Esophagus muscularis mucosa (tissue), 4 donors: ENCODE data around the gene CELSR1. TPM values are rescaled to one million over a fixed set of nuclear protein-coding genes. Genes with fewer than 3 reads are reported as not detected.

ENCODE experiments used
- DNase-seq: peaks from one replicate; pipeline ENCODE4 v3.0.0-alpha.2; 2017; ENCODE audit errors: extremely low spot score
- H3K27ac ChIP-seq, 4 donors: fragments of 200-600 bp; sonication (generic); replicated peaks in 1 of 4; 1 replicate in 3 of 4; 2 replicates in 1 of 4; pipeline ENCODE4 v1.5.1; 2016 to 2019; ENCODE audit warnings: mild to moderate bottlenecking in 1 of 4
- H3K27me3 ChIP-seq, 4 donors: fragments of 200-600 bp; sonication (generic); one replicate each; pipeline versions ENCODE4 v1.5.1 to v1.6.0; 2016 to 2019
- H3K36me3 ChIP-seq, 4 donors: fragments of 200-600 bp; sonication (generic); one replicate each; pipeline ENCODE4 v1.5.1; 2016 to 2019
- H3K4me1 ChIP-seq, 4 donors: fragments of 200-600 bp; sonication (generic); one replicate each; pipeline ENCODE4 v1.5.1; 2016 to 2019
- H3K4me3 ChIP-seq, 4 donors: fragments of 200-600 bp; sonication (generic); 1 replicate in 2 of 4; 2 replicates in 2 of 4; pipeline ENCODE4 v1.5.1; 2016 to 2019; ENCODE audit warnings: mild to moderate bottlenecking in 4 of 4, moderate library complexity in 1 of 4
- H3K9me3 ChIP-seq, 4 donors: fragments of 200-600 bp; sonication (generic); 1 replicate in 3 of 4; 2 replicates in 1 of 4; pipeline ENCODE4 v1.5.1; 2016 to 2019
- EP300 ChIP-seq: sonication (generic); formaldehyde crosslinking; IDR thresholded peaks from one replicate; pipeline ENCODE4 v1.6.1; 2017; ENCODE audit warnings: antibody characterized with exemption
- POLR2A ChIP-seq: fragments of 450-650 bp; IDR thresholded peaks from one replicate; pipeline ENCODE4 v1.6.1; 2017; ENCODE audit warnings: antibody characterized with exemption, moderate library complexity, mild to moderate bottlenecking, low read depth
- POLR2AphosphoS5 ChIP-seq, 2 donors: sonication (generic); formaldehyde crosslinking; IDR thresholded peaks; one replicate each; pipeline ENCODE4 v1.6.1; 2017; ENCODE audit warnings: antibody characterized with exemption in 2 of 2
- WGBS: methylation state at CpG from one replicate; pipeline ENCODE4 v1.1.5; 2018; 5-methylcytosine and 5-hydroxymethylcytosine counted together
- intact Hi-C: fragments of 100-400 bp; cut with DNase I; formaldehyde crosslinking; loops from one replicate; pipeline ENCODE4 v1.15.1; 2023
- total RNA-seq, 4 donors: library from RNA; depleted of rRNA; stranded (reverse); fragments of >200 nt; gene quantifications; one replicate each; pipeline versions ENCODE4 v1.1.0 to v1.2.1, GENCODE V29; 2016
- TF ChIP-seq, protein P1 (sequence below), 3 experiments: fragments of 200-600 bp in 2 of 3; fragments of 450-650 bp in 1 of 3; sonication (generic) in 2 of 3; IDR thresholded peaks; one replicate each; pipeline ENCODE4 v1.5.1; 2017 to 2019; ENCODE audit warnings: antibody characterized with exemption in 3 of 3, mild to moderate bottlenecking in 2 of 3, moderate library complexity in 1 of 3

The CELSR1 gene
- total RNA-seq, 4 donors from 2014 or later = 2.5 to 2.7 (median 2.6) TPM

DNA sequence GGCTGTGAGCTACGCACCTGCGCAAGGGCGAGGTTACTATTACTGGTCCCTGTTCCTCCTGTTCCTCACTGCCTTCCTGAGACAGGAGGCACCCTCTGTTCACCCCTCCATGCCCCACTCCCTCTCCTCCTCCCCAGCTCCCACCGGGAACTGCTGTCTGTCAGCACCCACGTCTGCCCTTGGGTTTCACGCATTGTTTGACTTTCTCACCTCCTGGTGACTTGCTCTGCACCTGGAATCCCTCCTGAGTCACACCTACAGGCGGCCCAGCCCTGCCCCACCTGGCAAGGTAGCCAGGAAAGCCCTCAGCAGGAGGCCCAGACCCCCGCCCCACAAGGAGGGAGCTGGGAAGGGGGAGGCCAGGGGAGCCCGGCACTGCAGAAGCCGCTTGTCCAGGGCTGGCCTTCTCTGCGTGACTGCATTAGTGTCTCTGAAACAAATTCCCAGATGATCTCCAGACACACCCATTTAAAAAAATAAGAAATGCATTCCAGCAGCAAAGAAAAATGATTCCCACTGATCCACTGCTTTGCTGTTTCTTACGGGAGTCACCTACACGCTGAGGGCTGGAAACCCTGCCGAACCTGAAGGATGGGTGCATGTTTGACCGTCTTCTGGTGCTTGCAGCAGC, 86.4 kb downstream of the CELSR1 start:
- Histone ChIP-seq H3K9me3 (no peaks in the 10 kb centered on the region), H3K36me3 (no peaks in the 10 kb centered on the region), H3K27ac (no peak overlapping the region), H3K27me3 (peaks cover 0 to 28% (median 0%) of the 10 kb centered on the region in 4 donors), H3K4me1 (peaks cover 0 to 15% (median 0%) of the 10 kb centered on the region in 4 donors), H3K4me3 (no peak overlapping the region)
- intact Hi-C loops = no loop called here
- WGBS = 89% methylated on average over 12 of the region's 15 CpGs
- DNase-seq = no peak
- TF ChIP-seq POLR2AphosphoS5 (IDR thresholded peaks at IDR 0.05) (no peak), EP300 (no peak), POLR2A (no peak)
- TF ChIP-seq, protein P1, sequence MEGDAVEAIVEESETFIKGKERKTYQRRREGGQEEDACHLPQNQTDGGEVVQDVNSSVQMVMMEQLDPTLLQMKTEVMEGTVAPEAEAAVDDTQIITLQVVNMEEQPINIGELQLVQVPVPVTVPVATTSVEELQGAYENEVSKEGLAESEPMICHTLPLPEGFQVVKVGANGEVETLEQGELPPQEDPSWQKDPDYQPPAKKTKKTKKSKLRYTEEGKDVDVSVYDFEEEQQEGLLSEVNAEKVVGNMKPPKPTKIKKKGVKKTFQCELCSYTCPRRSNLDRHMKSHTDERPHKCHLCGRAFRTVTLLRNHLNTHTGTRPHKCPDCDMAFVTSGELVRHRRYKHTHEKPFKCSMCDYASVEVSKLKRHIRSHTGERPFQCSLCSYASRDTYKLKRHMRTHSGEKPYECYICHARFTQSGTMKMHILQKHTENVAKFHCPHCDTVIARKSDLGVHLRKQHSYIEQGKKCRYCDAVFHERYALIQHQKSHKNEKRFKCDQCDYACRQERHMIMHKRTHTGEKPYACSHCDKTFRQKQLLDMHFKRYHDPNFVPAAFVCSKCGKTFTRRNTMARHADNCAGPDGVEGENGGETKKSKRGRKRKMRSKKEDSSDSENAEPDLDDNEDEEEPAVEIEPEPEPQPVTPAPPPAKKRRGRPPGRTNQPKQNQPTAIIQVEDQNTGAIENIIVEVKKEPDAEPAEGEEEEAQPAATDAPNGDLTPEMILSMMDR (IDR thresholded peaks at IDR 0.05) = no peak

DNA sequence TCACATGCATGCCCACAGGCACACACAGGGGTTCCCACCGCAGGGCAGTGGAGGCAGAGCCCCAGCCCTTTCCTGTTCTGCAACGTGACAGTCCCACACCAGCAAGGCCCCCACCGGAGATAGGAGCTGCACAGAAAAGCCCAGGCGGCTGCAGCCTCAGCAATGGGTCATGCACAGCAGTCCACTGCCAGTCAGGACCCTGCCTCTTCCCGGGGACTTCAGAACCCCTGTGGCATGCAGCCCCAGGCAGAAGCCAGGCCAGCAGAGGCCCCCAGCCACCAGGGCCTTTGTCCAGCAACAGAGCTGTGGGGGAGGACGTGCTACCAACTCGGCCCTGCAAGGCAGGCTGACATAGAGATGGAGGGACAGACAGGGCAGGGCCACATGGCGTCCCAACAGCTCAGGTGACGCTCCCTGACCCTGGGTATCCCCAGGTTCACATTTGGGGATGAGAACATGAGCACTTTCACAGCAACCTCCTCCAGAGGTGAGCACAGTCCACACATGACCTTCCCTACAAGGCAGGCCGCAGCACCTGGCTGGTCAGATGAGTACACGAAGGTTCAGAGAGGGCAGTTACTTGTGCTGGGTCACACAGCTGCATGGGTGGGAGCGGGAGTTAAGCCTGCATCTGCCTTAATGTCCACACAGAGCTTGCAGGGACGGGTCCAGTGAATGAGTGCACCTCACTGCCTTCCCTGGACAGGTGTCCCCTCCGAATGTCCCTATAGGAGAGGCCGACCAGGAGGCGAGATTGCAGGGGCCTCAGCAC, 87.3 kb downstream of the CELSR1 start:
- intact Hi-C loops = no loop called here
- Histone ChIP-seq H3K27ac (no peak overlapping the region), H3K36me3 (no peaks in the 10 kb centered on the region), H3K4me3 (no peak overlapping the region), H3K4me1 (peaks cover 0 to 15% (median 0%) of the 10 kb centered on the region in 4 donors), H3K27me3 (peaks cover 0 to 28% (median 0%) of the 10 kb centered on the region in 4 donors), H3K9me3 (no peaks in the 10 kb centered on the region)
- WGBS = 79% methylated on average over 7 of the region's 16 CpGs
- no peak for DNase-seq
- TF ChIP-seq POLR2AphosphoS5 (IDR thresholded peaks at IDR 0.05) = no peak
- TF ChIP-seq, protein P1 (IDR thresholded peaks at IDR 0.05) = no peak

DNA sequence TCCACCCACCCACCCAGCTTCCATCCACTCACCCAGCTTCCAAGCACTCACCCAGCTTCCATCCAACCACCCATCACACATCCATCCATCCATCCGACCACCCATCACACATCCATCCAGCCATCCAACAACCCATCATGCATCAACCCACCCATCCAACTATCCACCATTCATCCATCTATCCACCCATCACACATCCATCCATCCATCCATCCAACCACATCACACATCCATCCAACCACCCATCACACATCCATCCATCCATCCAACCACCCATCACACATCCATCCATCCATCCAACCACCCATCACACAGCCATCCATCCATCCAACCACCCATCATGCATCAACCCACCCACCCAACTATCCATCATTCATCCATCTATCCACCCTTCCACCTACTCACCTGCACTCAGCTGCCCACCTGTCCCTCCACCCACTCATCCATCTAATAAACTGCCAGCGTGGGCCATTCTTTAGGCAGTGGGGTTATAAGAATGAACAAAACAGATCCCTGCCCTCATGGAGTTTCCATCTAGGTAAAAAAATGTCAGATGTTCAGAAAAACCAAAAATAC, 88.2 kb downstream of the CELSR1 start:
- Histone ChIP-seq H3K36me3 (no peaks in the 10 kb centered on the region), H3K4me1 (peaks cover 0 to 15% (median 0%) of the 10 kb centered on the region in 4 donors)
- intact Hi-C loops = no loop called here

DNA sequence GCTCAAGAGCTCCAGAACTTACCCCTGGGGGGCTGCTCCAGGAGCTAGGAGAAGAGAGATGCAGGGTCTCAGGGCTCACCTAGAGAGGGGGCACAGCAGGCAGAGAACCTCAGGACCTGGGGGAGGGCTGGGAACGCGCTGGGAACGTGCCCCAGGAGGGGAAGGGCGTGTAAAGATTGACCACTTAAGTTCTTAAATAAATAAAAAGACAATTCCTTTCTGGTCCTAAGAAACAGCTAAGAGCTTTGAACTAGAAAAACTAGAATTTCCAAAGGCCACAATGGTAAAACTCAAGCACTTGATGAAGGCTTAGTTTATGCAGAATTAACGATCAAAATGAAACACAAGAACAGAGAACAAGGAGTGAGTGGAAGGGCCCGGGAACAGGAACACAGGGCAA, 89.1 kb downstream of the CELSR1 start:
- WGBS = 82% methylated on average over 6 of the region's 6 CpGs
- intact Hi-C loops = no loop called here

More for the DNA sequence above, 88.2 kb downstream of the CELSR1 start:
- DNase-seq = no peak
- Histone ChIP-seq H3K4me3 (no peak overlapping the region), H3K27me3 (peaks cover 0 to 28% (median 0%) of the 10 kb centered on the region in 4 donors), H3K9me3 (no peaks in the 10 kb centered on the region), H3K27ac (no peak overlapping the region)
- WGBS = 72% methylated on average over 2 of the region's 2 CpGs
- TF ChIP-seq POLR2A (no peak), POLR2AphosphoS5 (IDR thresholded peaks at IDR 0.05) (no peak), EP300 (no peak)
- TF ChIP-seq, protein P1 (IDR thresholded peaks at IDR 0.05) = no peak

More for the DNA sequence above, 89.1 kb downstream of the CELSR1 start:
- Histone ChIP-seq H3K4me1 (peaks cover 0 to 15% (median 0%) of the 10 kb centered on the region in 4 donors), H3K36me3 (no peaks in the 10 kb centered on the region), H3K27me3 (peaks cover 0 to 27% (median 0%) of the 10 kb centered on the region in 4 donors), H3K4me3 (no peak overlapping the region), H3K9me3 (no peaks in the 10 kb centered on the region), H3K27ac (no peak overlapping the region)
- no peak for DNase-seq
- TF ChIP-seq POLR2A = no peak
- no peak for TF ChIP-seq POLR2AphosphoS5 (IDR thresholded peaks at IDR 0.05)
- TF ChIP-seq EP300 = no peak
- TF ChIP-seq, protein P1 (IDR thresholded peaks at IDR 0.05) = no peak
